Left colon (tissue), 2 donors: ENCODE results near the gene UBE3D. TPM values are rescaled to one million over a fixed set of nuclear protein-coding genes. Genes with fewer than 3 reads are reported as not detected.
"Not testable (repeated sequence)": the region's sequence is repeated elsewhere in the genome, so short reads cannot be mapped to it uniquely, and the experiment has no call there.

Source experiments
- ATAC-seq: fragments of 200-7000 bp; cut with Tn5 transposase; one replicate; pipeline ENCODE4 v1.9.1; 2020; ENCODE audit warnings: mild to moderate bottlenecking, moderate library complexity
- DNase-seq, 2 donors: peaks; one replicate each; pipeline ENCODE4 v3.0.0-alpha.2; 2020
- intact Hi-C, 2 donors: fragments of 100-400 bp; cut with DNase I in 1 of 2; cut with micrococcal nuclease in 1 of 2; formaldehyde crosslinking; loops; one replicate each; pipeline versions ENCODE4 v1.11.2 to v1.14.0; 2022; cut with DNase I, micrococcal nuclease
- total RNA-seq, 2 donors: library from RNA; stranded (reverse); fragmentation: NEBNext Ultra II Directional; extraction: Animal tissue kit (Norgen Biotek cat#: 25700); gene quantifications; one replicate each; pipeline ENCODE4 v1.2.1, GENCODE V29; 2021
- donor health status: DM: no; HTN: no; CAD: no.
- donor health status: DM: yes; HTN: yes; CAD: no.

UBE3D gene
- total RNA-seq, 2 donors from 2014 or later = 3.3 to 5.0 TPM

DNA sequence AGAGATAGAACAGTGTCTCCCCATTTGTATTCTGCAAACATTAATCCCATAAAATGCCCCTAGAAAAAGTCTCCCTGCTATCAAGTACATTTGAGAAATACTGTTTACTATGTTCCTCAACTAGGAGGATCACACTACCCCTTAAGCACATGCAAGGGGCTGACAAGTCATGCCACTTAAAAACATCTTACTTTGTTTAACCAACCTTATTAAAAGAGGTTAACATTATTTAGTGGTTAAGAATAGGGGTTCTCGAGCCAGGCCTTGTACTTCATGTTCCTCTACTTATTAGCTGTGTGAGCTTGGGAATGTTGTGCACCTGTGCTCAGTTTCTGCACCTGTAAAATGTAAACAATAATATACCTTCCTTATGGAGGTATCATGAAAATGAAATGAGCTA lies 113.7 kb downstream of the UBE3D start:
- intact Hi-C loops = no loop called here
- DNase-seq (no peak), ATAC-seq (no peak)

DNA sequence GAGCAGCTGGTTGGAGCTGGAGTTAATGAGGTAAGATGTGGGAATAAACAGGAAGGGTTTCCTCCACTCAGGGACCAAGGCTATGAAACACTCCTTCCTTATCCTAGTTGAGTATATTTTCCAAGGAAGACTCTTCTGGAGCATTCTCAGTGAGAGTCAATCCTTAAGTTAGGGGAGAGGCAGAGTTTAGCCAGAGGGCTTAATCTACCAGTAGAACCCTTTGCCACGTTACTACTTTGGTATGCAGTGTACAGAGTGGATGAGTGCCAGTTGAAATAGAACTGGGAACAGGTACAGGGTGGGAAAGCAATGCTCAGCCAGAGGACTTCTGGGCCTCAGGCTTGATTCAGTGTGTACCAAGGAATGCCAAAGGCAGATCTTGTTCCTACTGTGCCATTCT lies 114.3 kb downstream of the UBE3D start:
- intact Hi-C loops = no loop called here
- DNase-seq (no peak), ATAC-seq (no peak)

DNA sequence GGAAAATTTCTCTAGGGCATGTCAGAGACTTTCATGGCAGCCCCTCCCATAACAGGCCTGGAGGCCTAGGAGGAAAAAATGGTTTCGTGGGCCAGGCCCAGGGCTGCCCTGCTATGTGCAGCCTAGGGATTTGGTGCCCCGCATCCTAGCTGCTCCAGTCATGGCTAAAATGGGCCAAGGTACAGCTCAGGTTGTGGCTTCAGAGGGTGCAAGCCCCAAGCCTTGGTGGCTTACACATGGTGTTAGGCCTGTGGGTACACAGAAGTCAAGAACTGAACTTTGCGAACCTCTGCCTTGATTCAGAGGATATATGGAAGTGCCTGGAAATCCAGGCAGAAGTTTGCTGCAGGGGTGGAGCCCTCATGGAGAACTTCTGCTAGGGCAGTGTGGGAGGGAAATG lies 134.7 kb downstream of the UBE3D start:
- DNase-seq, ATAC-seq, intact Hi-C loops: not testable (repeated sequence)

DNA sequence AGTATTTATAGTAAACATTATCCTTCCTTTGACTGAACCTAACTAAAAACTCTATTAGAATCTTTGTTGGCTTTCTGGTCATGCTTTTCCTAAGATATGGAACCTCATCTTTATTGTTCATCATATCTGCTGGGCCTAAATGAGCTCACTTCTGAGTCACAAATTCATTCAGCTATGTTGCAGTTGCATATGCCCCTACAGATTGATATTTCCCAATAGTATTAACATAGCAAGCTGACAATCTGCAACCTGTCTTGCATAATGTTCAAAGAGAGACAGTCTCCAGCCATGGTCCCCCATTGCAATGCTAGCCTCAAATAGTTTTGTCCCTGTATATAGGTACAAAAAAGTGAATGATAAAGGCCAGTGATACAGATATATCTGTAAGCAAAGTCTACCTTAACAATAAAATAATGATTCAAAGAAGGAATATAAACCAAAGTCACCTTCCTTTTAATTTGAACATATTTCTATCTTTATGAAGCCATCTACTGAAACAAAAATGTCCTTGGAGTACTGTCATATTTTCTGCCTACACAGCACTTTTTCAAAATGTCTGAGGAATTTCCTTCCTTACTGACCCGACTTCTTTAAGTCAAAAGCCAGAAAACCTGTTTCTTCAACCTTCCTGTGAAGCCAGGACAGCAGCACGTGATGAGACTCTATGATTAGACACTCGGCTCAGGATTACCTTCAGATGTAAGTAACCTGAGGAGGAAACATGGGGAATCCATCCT lies 140.7 kb downstream of the UBE3D start:
- no peak for DNase-seq
- no peak for ATAC-seq
- intact Hi-C loops = no loop called here

DNA sequence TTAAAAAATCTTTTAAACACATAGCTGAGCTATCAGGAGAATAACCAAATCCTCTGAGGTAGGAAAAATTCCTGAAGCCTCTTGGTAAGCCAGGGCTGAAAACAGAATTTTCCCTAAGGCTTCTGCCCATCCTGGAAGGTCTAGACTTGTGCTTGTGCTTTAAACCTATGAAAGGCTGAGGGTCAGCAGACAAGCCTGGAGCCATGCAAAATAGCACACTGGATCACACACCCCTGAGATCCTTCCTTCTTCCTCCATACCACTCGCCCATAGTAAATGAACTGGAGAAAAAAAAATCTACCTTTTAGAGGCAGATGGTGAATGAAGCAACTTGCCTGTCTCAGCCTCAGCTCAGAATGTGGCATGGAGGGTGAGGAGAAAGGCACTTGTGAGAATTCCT lies 144.4 kb downstream of the UBE3D start:
- no peak for ATAC-seq
- DNase-seq = no peak
- intact Hi-C loops = no loop called here

DNA sequence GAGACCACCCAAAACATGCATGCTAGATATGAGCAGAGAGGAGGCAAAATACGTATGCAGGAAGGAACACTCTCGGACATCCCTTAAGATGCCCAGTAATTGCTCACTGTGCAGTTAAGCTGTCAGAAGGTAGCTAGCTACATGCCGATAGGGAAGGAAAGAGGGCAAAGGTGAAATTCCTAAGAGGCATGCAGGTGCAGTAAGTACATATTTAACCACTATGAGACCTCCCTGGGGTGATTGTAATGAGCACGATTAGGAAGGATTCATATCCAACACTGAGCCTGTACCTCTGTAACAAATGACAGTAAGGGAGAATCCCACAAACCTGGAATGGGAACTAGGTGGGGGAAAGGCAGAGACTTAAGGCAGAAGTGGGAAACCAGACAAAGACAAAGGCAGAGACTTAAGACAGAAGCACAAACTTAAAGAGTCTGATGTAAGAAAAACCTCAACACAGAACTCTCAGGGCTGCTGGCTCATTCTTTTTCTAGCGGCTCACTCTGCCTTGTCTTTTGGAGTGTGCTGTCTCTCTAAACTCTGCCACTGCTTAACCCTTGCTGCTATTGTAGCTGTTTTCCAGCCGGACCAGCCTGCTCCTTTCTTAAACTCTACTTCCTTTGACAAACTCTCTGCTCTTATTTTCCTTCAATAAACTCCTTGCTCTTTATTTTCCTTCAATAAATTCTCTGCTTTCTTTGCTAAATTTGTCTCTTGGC lies 148.1 kb downstream of the UBE3D start:
- intact Hi-C loops = no loop called here
- ATAC-seq (peak; percentile 68), DNase-seq (no peak)

DNA sequence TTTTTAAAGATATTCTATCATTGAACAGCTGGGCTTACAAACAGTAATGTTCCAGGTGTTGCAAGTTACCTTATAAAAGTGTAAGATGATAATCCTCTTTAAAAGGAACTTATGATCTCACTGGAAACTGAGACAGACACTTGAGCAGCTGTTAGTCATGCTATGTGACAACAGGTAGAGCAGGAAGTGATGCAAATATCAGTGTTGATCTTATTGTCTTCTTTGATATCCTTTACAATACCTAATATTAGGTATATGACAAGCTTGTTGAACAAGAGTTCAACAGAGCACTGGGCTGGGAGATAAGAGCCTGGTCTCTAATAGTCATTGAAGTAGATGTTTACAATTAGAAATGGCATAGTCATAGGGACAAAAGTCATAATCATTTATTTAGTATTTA lies 150.0 kb downstream of the UBE3D start:
- no peak for ATAC-seq
- intact Hi-C loops = no loop called here
- no peak for DNase-seq

DNA sequence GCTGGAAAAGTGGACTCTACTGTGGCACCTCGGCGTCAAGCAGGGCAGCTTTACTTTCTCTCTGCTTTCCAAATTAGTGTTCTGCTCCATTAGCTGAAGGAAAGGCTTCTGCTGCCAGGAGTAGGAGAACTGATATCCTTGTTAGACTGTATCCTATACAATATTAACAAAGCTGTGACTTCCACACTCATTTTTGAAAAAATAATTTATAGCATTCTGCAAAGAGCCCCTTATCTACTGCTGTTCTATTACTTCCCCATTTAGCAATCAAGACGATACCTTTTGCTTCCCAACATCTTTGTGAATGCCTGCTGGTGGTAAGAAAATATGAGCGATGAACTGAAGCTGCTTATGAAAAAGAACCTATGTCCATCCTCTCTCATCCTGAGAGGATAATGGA lies 151.1 kb downstream of the UBE3D start:
- ATAC-seq = no peak
- intact Hi-C loops = no loop called here

DNA sequence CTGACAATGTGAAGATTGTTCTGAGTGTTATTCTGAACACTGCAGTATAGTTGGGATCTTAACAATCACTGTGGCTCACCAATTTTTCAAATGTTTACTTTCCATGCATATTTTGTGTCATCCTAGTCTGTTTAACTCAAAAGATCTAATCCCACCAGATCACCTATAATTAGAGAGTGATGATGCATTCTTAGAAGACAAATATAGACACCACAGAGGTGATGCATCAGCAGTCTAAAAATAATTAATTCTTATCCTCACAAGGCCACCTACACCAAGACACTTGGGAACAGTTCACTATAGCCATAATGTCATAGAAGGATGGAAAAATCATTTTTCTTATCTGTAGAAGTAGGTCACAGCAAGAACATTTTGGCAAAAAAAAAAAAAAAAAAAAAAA lies 154.8 kb downstream of the UBE3D start:
- no peak for ATAC-seq
- no peak for DNase-seq
- intact Hi-C loops = no loop called here

More for the DNA sequence above, 151.1 kb downstream of the UBE3D start:
- DNase-seq = no peak

DNA sequence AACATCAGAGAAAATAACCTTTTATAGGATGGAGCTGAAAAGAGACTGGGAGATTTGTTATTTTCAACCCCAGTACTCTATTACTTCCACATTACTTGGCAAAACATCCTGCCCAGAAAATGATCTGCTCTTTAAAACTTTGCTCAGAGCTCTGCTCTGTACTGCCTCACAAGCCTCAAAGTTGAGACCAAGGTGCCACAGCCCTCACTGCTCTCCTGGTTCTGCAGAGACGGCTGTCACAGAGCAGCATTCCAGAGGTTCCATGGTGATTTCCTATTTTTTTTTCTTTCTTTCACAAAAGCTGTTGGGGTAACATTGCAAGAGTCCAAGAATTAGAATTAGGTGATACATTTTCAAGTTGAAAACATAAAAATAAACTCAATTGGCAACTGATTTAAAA lies 155.2 kb downstream of the UBE3D start:
- DNase-seq (no peak), ATAC-seq (no peak)
- intact Hi-C loops = no loop called here

DNA sequence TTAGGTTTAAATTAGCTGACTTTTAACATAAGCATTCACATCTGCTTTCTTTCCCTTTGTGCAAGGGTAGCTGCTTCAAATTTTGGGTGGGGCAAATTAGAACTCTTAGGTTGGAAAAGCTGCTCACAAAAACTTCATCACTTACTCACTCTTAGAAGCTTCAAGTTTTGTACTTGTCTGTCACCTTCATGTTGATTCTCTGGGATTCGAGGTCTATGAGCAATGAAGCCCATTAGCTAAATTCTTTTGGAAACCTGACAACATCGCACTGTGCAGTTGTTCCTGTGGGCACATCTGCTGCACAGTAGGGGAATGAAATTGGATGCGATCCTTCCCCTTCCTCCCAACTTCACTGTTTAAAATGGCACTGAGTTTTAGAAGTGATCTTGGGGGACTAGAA lies 156.1 kb downstream of the UBE3D start:
- intact Hi-C loops = no loop called here
- ATAC-seq (no peak), DNase-seq (no peak)

DNA sequence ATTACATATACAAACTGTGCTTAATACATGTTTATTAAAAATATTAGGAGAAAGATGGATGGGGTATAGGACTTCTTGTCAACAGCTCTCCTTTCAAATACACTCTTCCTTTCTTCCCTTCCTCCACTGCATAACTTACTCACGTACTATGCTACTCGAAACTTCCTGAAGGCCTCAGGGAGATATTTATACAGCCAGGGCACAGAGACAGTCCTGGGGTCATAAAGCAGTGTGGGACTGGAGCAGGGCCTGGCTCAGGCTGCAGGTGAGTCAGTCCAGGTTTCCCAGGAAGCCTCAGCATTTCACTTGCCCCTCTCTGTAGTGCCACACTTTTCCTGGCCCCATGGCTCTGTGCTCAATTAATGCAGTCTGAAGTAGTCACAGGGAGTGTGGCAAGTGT lies 157.0 kb downstream of the UBE3D start:
- peak; percentile 99 for ATAC-seq
- DNase-seq = peak; percentile 7 to 28
- intact Hi-C loops = no loop called here

DNA sequence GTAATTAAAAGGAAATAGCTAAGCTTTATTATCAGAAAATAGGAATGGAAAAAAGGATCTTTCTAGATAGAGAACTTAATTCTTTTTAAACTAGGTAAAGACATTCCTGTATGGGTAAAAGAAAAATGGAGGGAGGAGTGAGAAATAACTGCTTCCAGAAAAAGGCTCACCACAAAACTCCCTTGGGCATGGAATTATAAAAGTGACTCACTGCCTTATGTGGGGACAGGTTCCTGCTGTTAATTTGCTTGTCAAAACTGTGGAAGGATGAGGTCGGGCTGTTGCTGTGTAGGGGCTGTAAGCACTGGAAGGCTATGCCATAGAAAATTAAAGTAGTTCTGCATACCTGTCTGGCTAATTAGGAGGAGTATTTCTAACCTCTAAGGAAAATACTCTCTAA lies 158.7 kb downstream of the UBE3D start:
- DNase-seq = no peak
- peak; percentile 22 for ATAC-seq
- intact Hi-C loops = no loop called here

DNA sequence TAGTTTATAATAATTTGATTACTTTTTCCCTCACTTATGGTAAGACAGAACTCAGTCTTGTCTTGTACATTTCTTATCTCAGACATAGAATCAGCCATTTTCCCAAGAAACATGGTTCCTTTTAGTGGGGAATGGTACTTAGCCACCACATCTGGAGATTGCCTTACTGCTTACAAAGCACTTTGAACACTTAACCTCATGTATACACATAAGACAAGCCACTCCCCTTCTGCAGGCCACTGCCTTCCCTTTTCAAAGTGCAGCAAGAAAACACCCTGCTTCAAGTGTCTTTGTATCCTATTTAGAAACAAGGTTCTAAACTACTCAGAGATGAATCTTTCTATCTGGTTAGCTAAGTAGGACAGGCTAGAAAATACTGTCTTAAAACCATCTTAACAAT lies 159.2 kb downstream of the UBE3D start:
- intact Hi-C loops = no loop called here
- peak in 1 of 2 donors; percentile 6 for DNase-seq
- peak; percentile 70 for ATAC-seq

DNA sequence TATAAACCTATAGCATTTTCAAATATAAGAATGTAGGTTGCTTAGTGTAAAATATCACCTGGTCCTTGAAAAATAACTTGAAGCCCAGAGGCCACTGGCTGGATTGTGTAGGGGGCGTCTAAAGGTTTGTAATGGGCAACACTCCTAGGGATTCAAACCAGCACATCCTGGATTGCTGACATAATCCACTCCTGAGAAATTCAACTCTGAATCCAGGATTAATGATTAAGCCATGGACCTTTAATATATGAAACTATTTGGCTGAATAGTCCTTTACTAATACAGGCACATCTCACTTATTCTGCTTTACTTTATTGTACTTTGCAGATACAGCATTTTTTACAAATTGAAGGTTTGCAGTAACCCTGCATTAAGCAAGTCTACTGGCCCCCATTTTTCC lies 160.8 kb downstream of the UBE3D start:
- intact Hi-C loops = no loop called here
- no peak for ATAC-seq
- no peak for DNase-seq

DNA sequence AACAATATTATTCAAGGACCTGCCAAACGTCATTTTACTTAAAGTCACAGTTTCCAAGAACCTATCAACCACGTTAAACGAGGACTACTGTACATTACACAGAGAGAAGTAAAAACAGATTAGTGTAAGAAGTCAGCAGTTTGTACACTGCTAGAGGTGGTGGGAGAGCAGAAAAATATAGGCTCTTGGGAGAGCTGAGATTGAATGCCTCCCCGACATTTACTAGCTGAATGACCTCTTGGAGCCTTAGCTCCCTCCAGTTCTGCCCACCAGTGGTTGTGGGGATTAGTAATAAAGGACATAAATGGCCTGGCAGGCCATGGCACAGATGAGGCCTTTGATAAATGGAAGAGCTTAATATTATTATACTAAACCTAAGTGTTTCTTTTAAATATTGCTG lies 161.4 kb downstream of the UBE3D start:
- ATAC-seq (no peak), DNase-seq (no peak)
- intact Hi-C loops = no loop called here

DNA sequence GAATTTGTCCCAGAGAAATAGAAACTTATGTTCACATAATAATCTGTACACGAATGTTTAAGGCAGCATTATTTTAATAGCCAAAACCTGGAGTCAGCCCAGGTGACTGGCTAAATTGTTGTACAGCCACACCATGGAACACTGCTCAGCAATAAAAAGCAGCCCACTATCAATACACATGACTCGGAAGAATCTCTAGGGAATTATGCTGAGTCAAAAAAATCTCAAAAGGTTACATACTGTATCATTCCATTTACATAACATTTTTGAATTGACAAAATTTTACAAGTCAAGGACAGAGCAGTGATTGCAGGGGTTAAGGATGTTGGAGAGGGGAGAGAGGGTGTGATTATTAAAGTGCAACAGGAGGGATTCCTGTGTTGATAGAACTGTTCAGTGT lies 163.4 kb downstream of the UBE3D start:
- intact Hi-C loops = no loop called here
- ATAC-seq (no peak), DNase-seq (no peak)

DNA sequence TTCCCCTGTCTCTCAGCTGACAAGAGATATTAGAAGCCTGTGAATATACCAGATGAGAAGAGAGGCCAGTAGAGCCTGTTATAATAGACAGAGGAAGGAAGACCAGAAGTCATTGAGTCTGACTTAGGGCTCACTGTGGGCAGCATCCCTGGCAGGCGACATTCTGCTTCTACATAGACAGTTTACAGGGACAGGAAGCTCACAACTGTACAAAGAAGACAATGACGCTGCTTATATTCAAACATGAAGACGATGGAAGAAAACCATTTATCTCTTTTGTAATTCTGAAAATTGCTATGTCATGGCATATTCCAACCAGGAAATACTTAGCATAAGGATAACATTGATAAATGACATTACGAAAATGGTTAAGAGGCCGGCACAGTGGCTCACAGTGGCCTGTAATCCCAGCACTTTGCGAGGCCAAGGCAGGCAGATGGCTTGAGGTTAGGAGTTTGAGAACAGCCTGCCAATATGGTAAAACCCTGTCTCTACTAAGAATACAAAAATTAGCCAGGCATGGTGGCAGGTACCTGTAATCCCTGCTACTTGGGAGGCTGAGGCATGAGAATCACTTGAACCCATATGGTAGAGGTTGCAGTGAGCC lies 170.9 kb downstream of the UBE3D start:
- intact Hi-C loops = no loop called here
- ATAC-seq = no peak
- DNase-seq = no peak

DNA sequence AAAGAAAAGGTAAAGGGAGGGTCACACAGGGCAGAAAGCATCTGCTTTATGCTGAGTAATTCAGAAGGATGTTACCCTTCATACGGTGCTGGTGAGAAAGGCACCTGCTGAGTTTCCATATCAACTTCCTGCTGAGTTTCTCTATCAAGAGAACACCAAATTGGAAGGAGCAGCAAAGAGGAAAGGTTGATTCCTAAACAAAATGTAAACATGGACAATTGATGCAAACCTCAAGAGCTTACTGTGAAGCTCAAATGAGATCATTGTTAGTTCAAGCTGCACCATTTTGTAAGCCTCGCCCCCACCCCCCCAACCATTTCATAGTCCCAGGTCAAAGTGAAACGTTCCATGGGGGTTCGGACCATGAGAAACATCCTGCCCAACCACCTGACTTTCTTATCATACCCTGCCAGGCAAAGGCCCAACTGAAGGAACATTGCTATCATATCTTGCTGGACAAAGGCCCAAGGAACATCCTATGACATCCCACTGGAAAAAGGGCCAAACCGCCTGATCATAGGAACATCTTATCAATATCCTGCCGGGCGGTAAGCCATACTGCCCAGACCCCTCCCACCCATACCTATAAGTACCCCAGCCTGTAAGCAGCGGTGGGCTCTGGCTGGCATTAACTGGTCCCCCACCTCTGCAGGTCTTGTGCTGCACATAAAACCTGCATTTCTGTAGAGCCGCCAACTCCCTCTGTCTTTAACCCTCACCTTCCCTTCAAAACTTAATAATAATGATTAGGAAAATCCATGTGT lies 171.6 kb downstream of the UBE3D start:
- DNase-seq (no peak), ATAC-seq (no peak)
- intact Hi-C loops = no loop called here

DNA sequence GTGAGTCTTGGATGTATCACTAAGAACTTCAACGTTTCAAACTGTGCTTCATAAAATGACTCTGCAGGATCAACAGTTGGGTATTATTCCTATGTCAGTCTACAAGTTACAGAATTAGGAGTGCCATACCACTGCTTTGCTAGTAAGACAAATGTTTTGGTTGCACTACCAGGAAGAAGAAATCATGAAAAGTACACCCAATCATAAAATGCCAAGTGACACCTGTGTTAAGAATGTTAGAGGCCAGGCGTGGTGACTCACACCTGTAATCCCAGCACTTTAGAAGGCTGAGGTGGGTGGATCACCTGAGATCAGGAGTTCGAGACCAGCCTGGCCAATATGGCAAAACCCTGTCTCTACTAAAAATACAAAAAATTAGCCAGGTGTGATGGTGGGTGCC lies 174.1 kb downstream of the UBE3D start:
- intact Hi-C loops, DNase-seq: not testable (repeated sequence)
- ATAC-seq = peak; percentile 74
